RWPE2 (cell line): ENCODE results near the gene PDPR.
A peak's percentile ranks its signal among the peaks of the same experiment; 100 is the strongest.
"Not testable (repeated sequence)": the region's sequence is repeated elsewhere in the genome, so short reads cannot be mapped to it uniquely, and the experiment has no call there.

Source experiments
- ATAC-seq: fragments of 200-7000 bp; cut with Tn5 transposase; 3 replicates; pipeline ENCODE4 v1.9.1; 2021; ENCODE audit warnings: low read depth
- DNase-seq: peaks from one replicate; pipeline ENCODE4 v3.0.0-alpha.2; 2020; ENCODE audit warnings: low spot score
- H3K27ac ChIP-seq: fragments of 450-650 bp; 2 replicates; pipeline ENCODE4 v1.5.1; 2017; ENCODE audit warnings: mild to moderate bottlenecking; ENCODE audit not compliant: poor library complexity, severe bottlenecking
- H3K27me3 ChIP-seq: fragments of 250-450 bp; sonication (Bioruptor Pico); 2 replicates; pipeline ENCODE4 v1.5.1; 2021; ENCODE audit warnings: mild to moderate bottlenecking, moderate library complexity; ENCODE audit not compliant: insufficient read depth, poor library complexity, severe bottlenecking
- H3K36me3 ChIP-seq: fragments of 250-450 bp; sonication (Bioruptor Pico); 2 replicates; pipeline ENCODE4 v1.5.1; 2020; ENCODE audit warnings: low read depth, mild to moderate bottlenecking, moderate library complexity
- H3K4me1 ChIP-seq: fragments of 250-450 bp; sonication (Bioruptor Pico); 2 replicates; pipeline ENCODE4 v1.5.1; 2021; ENCODE audit warnings: mild to moderate bottlenecking, moderate library complexity; ENCODE audit not compliant: insufficient read depth, poor library complexity, severe bottlenecking
- H3K4me3 ChIP-seq: fragments of 250-450 bp; sonication (Bioruptor Pico); 2 replicates; pipeline ENCODE4 v1.5.1; 2021; ENCODE audit warnings: mild to moderate bottlenecking, moderate library complexity; ENCODE audit not compliant: severe bottlenecking
- H3K9me3 ChIP-seq: fragments of 250-450 bp; sonication (Bioruptor Pico); 2 replicates; pipeline ENCODE4 v1.5.1; 2021; ENCODE audit warnings: mild to moderate bottlenecking, moderate library complexity; ENCODE audit not compliant: severe bottlenecking
- CTCF ChIP-seq: fragments of 450-650 bp; IDR thresholded peaks from one replicate; pipeline ENCODE4 v1.5.1; 2017; ENCODE audit warnings: mild to moderate bottlenecking, moderate library complexity; ENCODE audit not compliant: poor library complexity, severe bottlenecking

Gene PDPR

GRCh38 chr16:70151941-70152509 lies 37.9 kb downstream of the PDPR start:
- Histone ChIP-seq H3K4me1 (no peaks in the 10 kb centered on the region), H3K9me3 (no peaks in the 10 kb centered on the region), H3K27me3 (no peaks in the 10 kb centered on the region), H3K4me3 (no peak overlapping the region), H3K36me3 (peaks cover 75% of the 10 kb centered on the region), H3K27ac (no peak overlapping the region)
- DNase-seq: no peak
- TF ChIP-seq CTCF: no peak
- peak; percentile 55 for ATAC-seq

GRCh38 chr16:70152578-70153302 lies 38.6 kb downstream of the PDPR start:
- no peaks in the 10 kb centered on the region for H3K27me3 ChIP-seq
- TF ChIP-seq CTCF: no peak
- H3K36me3 ChIP-seq: peaks cover 81% of the 10 kb centered on the region
- no peak for ATAC-seq
- no peak overlapping the region for H3K4me3 ChIP-seq
- no peak for DNase-seq
- no peak overlapping the region for H3K27ac ChIP-seq
- no peaks in the 10 kb centered on the region for H3K4me1 ChIP-seq
- H3K9me3 ChIP-seq: no peaks in the 10 kb centered on the region

GRCh38 chr16:70154736-70155135 lies 40.6 kb downstream of the PDPR start:
- ATAC-seq: not testable (repeated sequence)
- peaks cover 88% of the 10 kb centered on the region for H3K36me3 ChIP-seq

GRCh38 chr16:70156207-70156978 lies 42.3 kb downstream of the PDPR start:
- H3K27ac ChIP-seq: no peak overlapping the region
- H3K4me1 ChIP-seq: no peaks in the 10 kb centered on the region
- H3K9me3 ChIP-seq: no peaks in the 10 kb centered on the region
- DNase-seq (no peak), ATAC-seq (no peak)
- H3K27me3 ChIP-seq: no peaks in the 10 kb centered on the region
- no peak overlapping the region for H3K4me3 ChIP-seq
- peaks cover 81% of the 10 kb centered on the region for H3K36me3 ChIP-seq
- no peak for TF ChIP-seq CTCF

More at GRCh38 chr16:70154736-70155135, 40.6 kb downstream of the PDPR start:
- not testable (repeated sequence) for H3K4me3 ChIP-seq, DNase-seq, H3K27me3 ChIP-seq, H3K4me1 ChIP-seq, H3K27ac ChIP-seq, H3K9me3 ChIP-seq

- no peaks in the 10 kb centered on the region for H3K4me1 ChIP-seq
- peaks cover 79% of the 10 kb centered on the region for H3K36me3 ChIP-seq
- H3K4me3 ChIP-seq: no peak overlapping the region
- no peak for ATAC-seq
- H3K9me3 ChIP-seq: no peaks in the 10 kb centered on the region
- H3K27me3 ChIP-seq: no peaks in the 10 kb centered on the region
- no peak for DNase-seq
- TF ChIP-seq CTCF: no peak
- H3K27ac ChIP-seq: no peak overlapping the region
Measured at GRCh38 chr16:70157105-70157476, 43.0 kb downstream of the PDPR start.
